Measurements from ENCODE around the gene SCAPER.

DNA sequence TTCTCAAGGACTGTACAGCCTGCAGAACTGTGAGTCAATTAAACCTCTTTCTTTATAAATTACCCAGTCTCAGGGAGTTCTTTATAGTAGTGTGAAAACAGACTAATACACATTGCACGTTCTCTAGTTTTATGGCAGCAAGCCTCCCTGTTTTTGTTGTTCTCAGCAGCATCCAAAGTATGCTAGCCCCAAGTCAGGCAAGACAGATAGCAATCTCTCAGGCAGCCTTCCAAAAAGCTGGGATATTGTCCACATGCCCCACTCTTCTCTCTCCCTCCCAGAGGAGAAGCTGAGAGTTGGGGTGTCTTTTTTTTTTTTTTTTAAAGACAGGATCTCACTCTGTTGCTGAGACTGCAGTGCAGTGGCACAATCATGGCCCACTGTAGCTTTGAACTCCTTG lies 438.0 kb downstream of the SCAPER start:
- TF ChIP-seq, protein P1, sequence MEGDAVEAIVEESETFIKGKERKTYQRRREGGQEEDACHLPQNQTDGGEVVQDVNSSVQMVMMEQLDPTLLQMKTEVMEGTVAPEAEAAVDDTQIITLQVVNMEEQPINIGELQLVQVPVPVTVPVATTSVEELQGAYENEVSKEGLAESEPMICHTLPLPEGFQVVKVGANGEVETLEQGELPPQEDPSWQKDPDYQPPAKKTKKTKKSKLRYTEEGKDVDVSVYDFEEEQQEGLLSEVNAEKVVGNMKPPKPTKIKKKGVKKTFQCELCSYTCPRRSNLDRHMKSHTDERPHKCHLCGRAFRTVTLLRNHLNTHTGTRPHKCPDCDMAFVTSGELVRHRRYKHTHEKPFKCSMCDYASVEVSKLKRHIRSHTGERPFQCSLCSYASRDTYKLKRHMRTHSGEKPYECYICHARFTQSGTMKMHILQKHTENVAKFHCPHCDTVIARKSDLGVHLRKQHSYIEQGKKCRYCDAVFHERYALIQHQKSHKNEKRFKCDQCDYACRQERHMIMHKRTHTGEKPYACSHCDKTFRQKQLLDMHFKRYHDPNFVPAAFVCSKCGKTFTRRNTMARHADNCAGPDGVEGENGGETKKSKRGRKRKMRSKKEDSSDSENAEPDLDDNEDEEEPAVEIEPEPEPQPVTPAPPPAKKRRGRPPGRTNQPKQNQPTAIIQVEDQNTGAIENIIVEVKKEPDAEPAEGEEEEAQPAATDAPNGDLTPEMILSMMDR (IDR thresholded peaks at IDR 0.05) = no peak
- TF ChIP-seq SIN3A (IDR thresholded peaks at IDR 0.05; ENCODE audit: borderline replicate concordance, insufficient read depth, low read depth, low read length) = no peak
- no peak for TF ChIP-seq POLR2AphosphoS5 (IDR thresholded peaks at IDR 0.05; ENCODE audit: low read depth, low read length)
- TF ChIP-seq, protein P2, sequence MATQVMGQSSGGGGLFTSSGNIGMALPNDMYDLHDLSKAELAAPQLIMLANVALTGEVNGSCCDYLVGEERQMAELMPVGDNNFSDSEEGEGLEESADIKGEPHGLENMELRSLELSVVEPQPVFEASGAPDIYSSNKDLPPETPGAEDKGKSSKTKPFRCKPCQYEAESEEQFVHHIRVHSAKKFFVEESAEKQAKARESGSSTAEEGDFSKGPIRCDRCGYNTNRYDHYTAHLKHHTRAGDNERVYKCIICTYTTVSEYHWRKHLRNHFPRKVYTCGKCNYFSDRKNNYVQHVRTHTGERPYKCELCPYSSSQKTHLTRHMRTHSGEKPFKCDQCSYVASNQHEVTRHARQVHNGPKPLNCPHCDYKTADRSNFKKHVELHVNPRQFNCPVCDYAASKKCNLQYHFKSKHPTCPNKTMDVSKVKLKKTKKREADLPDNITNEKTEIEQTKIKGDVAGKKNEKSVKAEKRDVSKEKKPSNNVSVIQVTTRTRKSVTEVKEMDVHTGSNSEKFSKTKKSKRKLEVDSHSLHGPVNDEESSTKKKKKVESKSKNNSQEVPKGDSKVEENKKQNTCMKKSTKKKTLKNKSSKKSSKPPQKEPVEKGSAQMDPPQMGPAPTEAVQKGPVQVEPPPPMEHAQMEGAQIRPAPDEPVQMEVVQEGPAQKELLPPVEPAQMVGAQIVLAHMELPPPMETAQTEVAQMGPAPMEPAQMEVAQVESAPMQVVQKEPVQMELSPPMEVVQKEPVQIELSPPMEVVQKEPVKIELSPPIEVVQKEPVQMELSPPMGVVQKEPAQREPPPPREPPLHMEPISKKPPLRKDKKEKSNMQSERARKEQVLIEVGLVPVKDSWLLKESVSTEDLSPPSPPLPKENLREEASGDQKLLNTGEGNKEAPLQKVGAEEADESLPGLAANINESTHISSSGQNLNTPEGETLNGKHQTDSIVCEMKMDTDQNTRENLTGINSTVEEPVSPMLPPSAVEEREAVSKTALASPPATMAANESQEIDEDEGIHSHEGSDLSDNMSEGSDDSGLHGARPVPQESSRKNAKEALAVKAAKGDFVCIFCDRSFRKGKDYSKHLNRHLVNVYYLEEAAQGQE (IDR thresholded peaks at IDR 0.05; ENCODE audit: insufficient read depth in 1 of 2, low read depth in 2 of 2, low read length in 1 of 2) = no peak
- no peak for TF ChIP-seq TCF7L2 (IDR thresholded peaks at IDR 0.05; ENCODE audit: low read depth, low read length)
